ENCODE data around the gene PNLIPRP2.

GRCh38 chr10:116654816-116655215, 34.1 kb downstream of the PNLIPRP2 start:
- TF ChIP-seq EZH2 (IDR thresholded peaks at IDR 0.05; ENCODE audit: insufficient read depth, low read length): no peak
- no peak for TF ChIP-seq CTCF (IDR thresholded peaks at IDR 0.05; ENCODE audit: insufficient read depth, low read depth, low read length)
